HCT116 (cell line): Measurements from ENCODE around the gene GREB1L. TPM values are rescaled to one million over a fixed set of nuclear protein-coding genes. Genes with fewer than 3 reads are reported as not detected.

Experiments used
- ATAC-seq: fragments of 200-7000 bp; cut with Tn5 transposase; 2 replicates; pipeline ENCODE4 v1.9.1; 2020; ENCODE audit warnings: mild to moderate bottlenecking, moderate library complexity
- BruUV-seq: library from RNA; stranded (reverse); fragments of 400-500 nt; replicated peaks from 2 replicates; lab custom pipeline; 2021; lab: Mats Ljungman, UMichigan
- CTCF ChIA-PET: fragments of 300-600 bp; sonication (Branson Sonifier 250); formaldehyde crosslinking; loops from one replicate; lab custom pipeline; 2021; ENCODE audit warnings: antibody characterized with exemption; lab: Charles Lee
- POLR2A ChIA-PET: fragments of 300-600, 350-600 bp; sonication (Branson Sonifier 250); formaldehyde crosslinking; loops from one replicate; lab custom pipeline; 2021; ENCODE audit warnings: antibody characterized with exemption; lab: Charles Lee
- RAD21 ChIA-PET, 2 experiments: fragments of 300-600 bp; sonication (Branson Sonifier 250); formaldehyde crosslinking; loops; one replicate each; lab custom pipeline; 2023; ENCODE audit warnings: low total read pairs in 2 of 2; ENCODE audit not compliant: uncharacterized antibody in 2 of 2, unreplicated experiment in 2 of 2, low non-redundant PET in 1 of 2; lab: Charles Lee
- DNase-seq: peaks from one replicate; pipeline ENCODE4 v3.0.0-alpha.2; 2010; ENCODE audit warnings: low read depth, low spot score
- H2AFZ ChIP-seq: fragments of 200-600 bp; shearing (Covaris generic), sonication (generic); 2 replicates; pipeline ENCODE4 v1.6.1; 2017; ENCODE audit warnings: low read depth, mixed run types, mixed read lengths, antibody characterized with exemption, low read length; ENCODE audit not compliant: poor library complexity, severe bottlenecking
- H3K27ac ChIP-seq: 2 replicates; pipeline ENCODE4 v1.5.1; 2012; ENCODE audit warnings: low read depth, low read length
- H3K27me3 ChIP-seq: fragments of 200-600 bp; sonication (generic); 2 replicates; pipeline ENCODE4 v1.6.1; 2016; ENCODE audit warnings: mixed run types, low read length, mixed read lengths; ENCODE audit not compliant: insufficient read depth
- H3K36me3 ChIP-seq, 2 experiments: fragments of 200-500 bp in 1 of 2; fragments of 200-600 bp in 1 of 2; sonication (Bioruptor generic) in 1 of 2; sonication (generic) in 1 of 2; 2 replicates each; pipeline versions ENCODE4 v1.5.1 to v1.6.1; 2014 to 2016; ENCODE audit warnings: low read length in 2 of 2, inconsistent platforms in 1 of 2, mixed read lengths in 1 of 2, mixed run types in 1 of 2; ENCODE audit not compliant: insufficient read depth in 2 of 2, control insufficient read depth in 1 of 2
- H3K4me1 ChIP-seq, 2 experiments: fragments of 200-600 bp in 1 of 2; sonication (generic) in 1 of 2; 2 replicates each; pipeline versions ENCODE4 v1.5.1 to v1.6.1; 2012 to 2017; ENCODE audit warnings: low read length in 2 of 2, inconsistent platforms in 1 of 2, mild to moderate bottlenecking in 1 of 2, mixed read lengths in 1 of 2, mixed run types in 1 of 2, moderate library complexity in 1 of 2; ENCODE audit not compliant: insufficient read depth in 2 of 2, control insufficient read depth in 1 of 2
- H3K4me2 ChIP-seq: fragments of 200-600 bp; sonication (generic); 2 replicates; pipeline ENCODE4 v1.6.1; 2017; ENCODE audit warnings: mixed run types, low read length, mixed read lengths
- H3K4me3 ChIP-seq, 2 experiments: fragments of 200-600 bp in 1 of 2; sonication (generic) in 1 of 2; replicated peaks in 1 of 2; 2 replicates each; pipeline ENCODE4 v1.5.1; 2011 to 2016; ENCODE audit warnings: low read length in 2 of 2, control low read depth in 1 of 2, low read depth in 1 of 2, mild to moderate bottlenecking in 1 of 2, mixed read lengths in 1 of 2, mixed run types in 1 of 2
- H3K79me2 ChIP-seq: fragments of 200-600 bp; sonication (generic); 2 replicates; pipeline ENCODE4 v1.6.1; 2017; ENCODE audit warnings: mild to moderate bottlenecking, mixed run types, low read length, moderate library complexity, mixed read lengths; ENCODE audit not compliant: insufficient read depth
- H3K9ac ChIP-seq: fragments of 200-600 bp; sonication (generic); 2 replicates; pipeline ENCODE4 v1.6.1; 2016; ENCODE audit warnings: low read length, mixed read lengths
- H3K9me2 ChIP-seq: fragments of 200-600 bp; sonication (generic), shearing (Covaris generic); 2 replicates; pipeline ENCODE4 v1.6.1; 2017; ENCODE audit warnings: mixed run types, mild to moderate bottlenecking, moderate library complexity; ENCODE audit not compliant: insufficient read depth
- H3K9me3 ChIP-seq, 2 experiments: fragments of 200-500 bp in 1 of 2; fragments of 200-600 bp in 1 of 2; sonication (Bioruptor generic) in 1 of 2; sonication (generic) in 1 of 2; 2 replicates each; pipeline ENCODE4 v1.6.1; 2014 to 2017; ENCODE audit warnings: low read length in 2 of 2, mixed read lengths in 2 of 2, inconsistent platforms in 1 of 2, low read depth in 1 of 2, mild to moderate bottlenecking in 1 of 2, mixed run types in 1 of 2, moderate library complexity in 1 of 2; ENCODE audit not compliant: control insufficient read depth in 1 of 2, insufficient read depth in 1 of 2
- H4K20me1 ChIP-seq: fragments of 200-600 bp; sonication (generic), shearing (Covaris generic); 2 replicates; pipeline ENCODE4 v1.6.1; 2017; ENCODE audit warnings: mixed run types, mild to moderate bottlenecking, moderate library complexity; ENCODE audit not compliant: insufficient read depth
- CBX3 ChIP-seq: IDR thresholded peaks from 2 replicates; pipeline ENCODE4 v1.6.1; 2012; ENCODE audit warnings: low read depth
- ELF1 ChIP-seq: IDR thresholded peaks from 2 replicates; pipeline ENCODE4 v1.6.1; 2012; ENCODE audit warnings: low read depth, borderline replicate concordance
- MAX ChIP-seq: IDR thresholded peaks from 2 replicates; pipeline ENCODE4 v1.6.1; 2012
- POLR2AphosphoS5 ChIP-seq: IDR thresholded peaks from 2 replicates; pipeline ENCODE4 v1.6.1; 2011; ENCODE audit warnings: mild to moderate bottlenecking, low read depth, low read length, moderate library complexity
- SP1 ChIP-seq: IDR thresholded peaks from 2 replicates; pipeline ENCODE4 v1.6.1; 2012; ENCODE audit warnings: low read depth
- SRF ChIP-seq: IDR thresholded peaks from 2 replicates; pipeline ENCODE4 v1.6.1; 2012; ENCODE audit warnings: low read depth
- ZNF274 ChIP-seq: fragments of 200-500 bp; sonication (Bioruptor generic); IDR thresholded peaks from 2 replicates; pipeline ENCODE4 v1.6.1; 2014; ENCODE audit warnings: mild to moderate bottlenecking, low read depth, low read length, inconsistent platforms
- intact Hi-C: fragments of 100-400 bp; cut with micrococcal nuclease; formaldehyde crosslinking; loops from 2 replicates; pipeline ENCODE4 v1.10.0; 2022
- total RNA-seq: library from RNA; stranded (reverse); gene quantifications from one replicate; pipeline ENCODE4 v1.2.1, GENCODE V29; 2021; ENCODE audit not compliant: unreplicated experiment
- TF ChIP-seq, protein P1 (sequence below): IDR thresholded peaks from 2 replicates; pipeline ENCODE4 v1.6.1; 2012

Gene GREB1L
- total RNA-seq, 1 experiment from 2014 or later: 12.2 TPM

GRCh38 chr18:21203542-21204241, 38.3 kb upstream of the GREB1L start:
- no peaks in the 10 kb centered on the region for H3K36me3 ChIP-seq
- CTCF ChIA-PET: no interaction called here

GRCh38 chr18:21205695-21206094, 36.3 kb upstream of the GREB1L start:
- H3K79me2 ChIP-seq: no peaks in the 10 kb centered on the region
- no peak overlapping the region for H3K4me3 ChIP-seq
- RAD21 ChIA-PET: no interaction called here
- no peak for ATAC-seq
- TF ChIP-seq MAX (no peak), CBX3 (no peak), ZNF274 (no peak), POLR2AphosphoS5 (no peak), SP1 (no peak), SRF (no peak)
- no peak overlapping the region for H3K27ac ChIP-seq
- H3K9me2 ChIP-seq: no peaks in the 10 kb centered on the region
- no peaks in the 10 kb centered on the region for H3K27me3 ChIP-seq
- no peak for DNase-seq
- POLR2A ChIA-PET: no interaction called here
- H3K9ac ChIP-seq: no peak overlapping the region
- peaks cover 0 to 4% of the 10 kb centered on the region in 2 experiments; a peak in 1 of 4 replicates for H3K4me1 ChIP-seq
- intact Hi-C loops: no loop called here
- CTCF ChIA-PET: no interaction called here
- no peak overlapping the region for H2AFZ ChIP-seq
- no peaks in the 10 kb centered on the region for H3K9me3 ChIP-seq
- no TSS peak for BruUV-seq
- H4K20me1 ChIP-seq: no peaks in the 10 kb centered on the region
- H3K36me3 ChIP-seq: no peaks in the 10 kb centered on the region
- no peak overlapping the region for H3K4me2 ChIP-seq

More at GRCh38 chr18:21203542-21204241, 38.3 kb upstream of the GREB1L start:
- no peaks in the 10 kb centered on the region for H3K27me3 ChIP-seq
- no peaks in the 10 kb centered on the region for H3K9me3 ChIP-seq
- ChIA-PET POLR2A (no interaction called here), RAD21 (no interaction called here)
- H3K4me2 ChIP-seq: no peak overlapping the region
- intact Hi-C loops: no loop called here
- H3K9ac ChIP-seq: no peak overlapping the region
- no peak for TF ChIP-seq ELF1
- TF ChIP-seq, protein P1, sequence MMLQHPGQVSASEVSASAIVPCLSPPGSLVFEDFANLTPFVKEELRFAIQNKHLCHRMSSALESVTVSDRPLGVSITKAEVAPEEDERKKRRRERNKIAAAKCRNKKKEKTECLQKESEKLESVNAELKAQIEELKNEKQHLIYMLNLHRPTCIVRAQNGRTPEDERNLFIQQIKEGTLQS: no peak
- no peaks in the 10 kb centered on the region for H3K79me2 ChIP-seq
- H3K27ac ChIP-seq: no peak overlapping the region
- no peak overlapping the region for H3K4me3 ChIP-seq
- DNase-seq (no peak), ATAC-seq (no peak)
- H3K4me1 ChIP-seq: peaks cover 0 to 4% of the 10 kb centered on the region in 2 experiments; a peak in 1 of 4 replicates
- H4K20me1 ChIP-seq: no peaks in the 10 kb centered on the region
- BruUV-seq: no TSS peak
- no peaks in the 10 kb centered on the region for H3K9me2 ChIP-seq
- no peak overlapping the region for H2AFZ ChIP-seq
